ENCODE results near the gene LRRC9. TPM values are rescaled to one million over a fixed set of nuclear protein-coding genes. Genes with fewer than 3 reads are reported as not detected.
"Not testable (repeated sequence)": the region's sequence is repeated elsewhere in the genome, so short reads cannot be mapped to it uniquely, and the experiment has no call there.

The LRRC9 gene
- total and polyA plus RNA-seq, 8 donors = 0.09 to 0.31 (median 0.19) TPM; not detected in 5

- Histone ChIP-seq H3K4me3 (no peak overlapping the region), H3K36me3 (peaks cover 0 to 4% (median 0%) of the 10 kb centered on the region in 3 donors), H3K27ac (no peak overlapping the region), H3K27me3 (no peaks in the 10 kb centered on the region), H3K9me3 (no peaks in the 10 kb centered on the region), H3K4me1 (peaks cover 0 to 11% (median 7%) of the 10 kb centered on the region in 3 donors)
- intact Hi-C loops (cut with DNase I) = loop anchor here in 1 of 3 donors (10.0 kb wide), 1 partner anchor 59 kb away; no protein-coding TSS in a partner anchor
- 48 to 77% methylated on average over 3 of the region's 3 CpGs for WGBS, 2 donors
- no peak for TF ChIP-seq CTCF (IDR thresholded peaks at IDR 0.05)
- DNase-seq (no peak), ATAC-seq (no peak), FAIRE-seq (no peak)
Measured at GRCh38 chr14:60095781-60096450, 176.0 kb downstream of the LRRC9 start.

- ATAC-seq = no peak
- Histone ChIP-seq H3K27me3 (no peaks in the 10 kb centered on the region), H3K4me3 (no peak overlapping the region), H3K4me1 (peaks cover 1 to 16% (median 15%) of the 10 kb centered on the region in 3 donors), H3K27ac (no peak overlapping the region), H3K9me3 (no peaks in the 10 kb centered on the region), H3K36me3 (peaks cover 0 to 4% (median 0%) of the 10 kb centered on the region in 3 donors)
- no peak for FAIRE-seq
- TF ChIP-seq CTCF (IDR thresholded peaks at IDR 0.05) = no peak
- 93 to 95% methylated on average over 6 of the region's 6 CpGs for WGBS, 2 donors
- intact Hi-C loops (cut with DNase I) = loop anchor here in 1 of 3 donors (10.0 kb wide), 1 partner anchor 57 kb away; no protein-coding TSS in a partner anchor
- DNase-seq = no peak
Measured at GRCh38 chr14:60097974-60098373, 178.0 kb downstream of the LRRC9 start.

- not testable (repeated sequence) for ATAC-seq
Measured at GRCh38 chr14:60099855-60100254, 179.9 kb downstream of the LRRC9 start.

GRCh38 chr14:60101786-60102185, 181.8 kb downstream of the LRRC9 start:
- intact Hi-C loops (cut with DNase I) = loop anchor here in 1 of 3 donors (10.0 kb wide), 1 partner anchor 53 kb away; no protein-coding TSS in a partner anchor
- no peak for ATAC-seq

More at GRCh38 chr14:60099855-60100254, 179.9 kb downstream of the LRRC9 start:
- H3K4me3 ChIP-seq, H3K27ac ChIP-seq, H3K36me3 ChIP-seq, H3K9me3 ChIP-seq, H3K27me3 ChIP-seq, DNase-seq, FAIRE-seq: not testable (repeated sequence)
- intact Hi-C loops (cut with DNase I) = loop anchor here in 2 of 3 donors (10.0 kb wide), 1 partner anchor 55 kb away; no protein-coding TSS in a partner anchor
- 95 to 98% methylated on average over 7 of the region's 7 CpGs for WGBS, 2 donors
- H3K4me1 ChIP-seq = peaks cover 6 to 14% (median 8%) of the 10 kb centered on the region in 3 donors

GRCh38 chr14:60102389-60102788, 182.4 kb downstream of the LRRC9 start:
- WGBS, 2 donors = 46 to 49% methylated on average over 2 of the region's 2 CpGs
- DNase-seq = no peak
- H3K4me3 ChIP-seq = no peak overlapping the region
- FAIRE-seq = no peak
- H3K27ac ChIP-seq = no peak overlapping the region
- peaks cover 6 to 14% (median 8%) of the 10 kb centered on the region in 3 donors for H3K4me1 ChIP-seq
- no peaks in the 10 kb centered on the region for H3K27me3 ChIP-seq
- no peaks in the 10 kb centered on the region for H3K9me3 ChIP-seq
- intact Hi-C loops (cut with DNase I) = loop anchor here in 1 of 3 donors (10.0 kb wide), 1 partner anchor 52 kb away; no protein-coding TSS in a partner anchor
- no peak for TF ChIP-seq CTCF (IDR thresholded peaks at IDR 0.05)
- H3K36me3 ChIP-seq = peaks cover 0 to 4% (median 0%) of the 10 kb centered on the region in 3 donors
- ATAC-seq = no peak

More at GRCh38 chr14:60101786-60102185, 181.8 kb downstream of the LRRC9 start:
- Histone ChIP-seq H3K4me3 (no peak overlapping the region), H3K27me3 (no peaks in the 10 kb centered on the region), H3K36me3 (peaks cover 0 to 4% (median 0%) of the 10 kb centered on the region in 3 donors), H3K4me1 (peaks cover 6 to 14% (median 8%) of the 10 kb centered on the region in 3 donors), H3K27ac (no peak overlapping the region), H3K9me3 (no peaks in the 10 kb centered on the region)
- 89 to 93% methylated on average over 1 of the region's 1 CpG for WGBS, 2 donors
- FAIRE-seq = no peak
- no peak for TF ChIP-seq CTCF (IDR thresholded peaks at IDR 0.05)
- DNase-seq = no peak

All from pancreas (tissue), 10 donors.